ENCODE results near the gene HOXD1. TPM values are rescaled to one million over a fixed set of nuclear protein-coding genes. Genes with fewer than 3 reads are reported as not detected.

Gene HOXD1
- total and polyA plus RNA-seq, 4 experiments from 2014 or later: not detected

DNA sequence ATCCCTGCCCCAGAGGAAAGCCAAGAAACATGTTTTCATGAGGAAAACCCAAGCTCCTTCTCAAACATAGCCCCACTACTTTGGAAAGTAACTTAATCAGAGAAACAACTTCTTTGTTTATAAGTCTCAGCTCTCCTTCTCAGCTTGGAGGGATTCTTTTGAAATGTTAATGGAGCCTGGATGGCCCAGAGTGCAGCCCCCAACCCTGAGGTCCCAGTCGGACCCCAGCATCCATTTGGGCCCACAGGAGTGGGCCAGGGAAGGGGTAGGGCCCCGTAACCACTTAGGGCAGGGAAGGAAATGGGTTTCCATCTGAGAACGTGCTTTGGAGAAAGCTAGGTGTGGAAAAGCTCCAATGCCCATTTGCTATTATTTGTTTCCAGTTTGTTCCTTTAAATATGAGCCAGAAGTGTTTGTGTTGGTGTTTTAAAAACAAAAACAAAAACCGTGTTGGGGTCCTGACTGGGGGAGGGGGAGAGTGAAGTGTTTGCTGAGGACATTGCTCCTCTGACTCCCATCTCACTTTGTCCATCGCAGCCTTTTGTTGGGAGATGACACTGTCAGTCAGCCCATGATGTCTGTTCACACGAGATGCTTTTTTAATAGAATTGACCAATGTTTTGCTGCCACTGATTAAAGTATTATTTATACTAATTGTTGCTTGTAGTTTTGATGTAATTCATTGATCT, 33.0 kb upstream of the HOXD1 start:
- H3K4me3 ChIP-seq (ENCODE audit: low read length in 2 of 2): no peak overlapping the region
- H3K27ac ChIP-seq (ENCODE audit: low read depth, low read length): no peak overlapping the region
- H3K9me3 ChIP-seq (ENCODE audit: control insufficient read depth in 1 of 2, low read length in 2 of 2): no peaks in the 10 kb centered on the region
- Mint-ChIP-seq H3K4me3 (no peak overlapping the region), H3K27ac (peak overlapping the region in 1 of 7 donors; percentile 14), H3K27me3 (peaks cover 54 to 60% of the 10 kb centered on the region in 2 donors), H3K36me3 (peaks cover 0 to 1% of the 10 kb centered on the region in 2 donors), H3K9me3 (peaks cover 0 to 13% (median 3%) of the 10 kb centered on the region in 8 donors), H3K4me1 (peaks cover 6 to 22% (median 7%) of the 10 kb centered on the region in 4 donors)
- CTCF ChIA-PET (ENCODE audit: partially characterized antibody): interaction anchor here (1.1 to 1.4 kb wide), 2 partner anchors 27 to 299 kb away, joined by 3 to 5 read pairs; no protein-coding TSS in a partner anchor
- intact Hi-C loops (cut with micrococcal nuclease): no loop called here
- DNase-seq: no peak
- H3K4me1 ChIP-seq (ENCODE audit: insufficient read depth, low read length): peaks cover 6% of the 10 kb centered on the region
- H3K36me3 ChIP-seq (ENCODE audit: insufficient read depth, low read length): no peaks in the 10 kb centered on the region
- POLR2A ChIA-PET (ENCODE audit: partially characterized antibody): no interaction called here
- H3K27me3 ChIP-seq (ENCODE audit: insufficient read depth, low read length): peaks cover 62% of the 10 kb centered on the region

DNA sequence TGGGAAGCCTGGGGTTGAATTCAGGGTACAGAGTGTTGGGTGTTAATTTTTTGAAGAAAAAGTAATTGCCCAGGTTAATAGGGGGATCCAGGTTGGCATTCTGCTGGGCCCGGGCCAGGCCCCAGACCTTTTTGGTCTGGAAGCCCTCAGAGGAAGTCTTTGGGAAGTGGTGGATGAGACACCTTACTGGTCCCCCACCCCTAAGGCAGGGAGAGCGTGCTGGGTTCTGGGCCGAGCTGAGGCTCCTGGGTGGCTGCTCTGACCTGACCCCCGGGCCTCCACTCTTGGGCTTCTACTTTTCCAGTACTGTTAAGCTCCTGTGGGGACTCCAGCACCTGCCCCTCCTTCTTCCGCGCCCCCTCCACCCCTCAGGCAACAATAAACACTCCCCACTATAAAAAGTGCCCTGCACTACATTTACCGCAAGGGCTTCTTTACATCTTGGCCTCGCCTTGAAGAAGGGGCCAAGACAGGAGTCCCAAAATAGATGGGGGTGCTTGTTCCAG, 32.1 kb upstream of the HOXD1 start:
- peaks cover 6 to 25% (median 8%) of the 10 kb centered on the region in 4 donors for H3K4me1 Mint-ChIP-seq
- H3K36me3 ChIP-seq (ENCODE audit: insufficient read depth, low read length): no peaks in the 10 kb centered on the region
- peaks cover 0 to 17% (median 1%) of the 10 kb centered on the region in 8 donors for H3K9me3 Mint-ChIP-seq
- POLR2A ChIA-PET (ENCODE audit: partially characterized antibody): no interaction called here
- CTCF ChIA-PET (ENCODE audit: partially characterized antibody): no interaction called here
- intact Hi-C loops (cut with micrococcal nuclease): no loop called here
- H3K4me1 ChIP-seq (ENCODE audit: insufficient read depth, low read length): peaks cover 6% of the 10 kb centered on the region
- peak overlapping the region in 1 of 7 donors; percentile 27 for H3K27ac Mint-ChIP-seq
- no peak overlapping the region for H3K27ac ChIP-seq (ENCODE audit: low read depth, low read length)
- H3K9me3 ChIP-seq (ENCODE audit: control insufficient read depth in 1 of 2, low read length in 2 of 2): no peaks in the 10 kb centered on the region
- no peak for DNase-seq
- peaks cover 0 to 1% of the 10 kb centered on the region in 2 donors for H3K36me3 Mint-ChIP-seq
- peak overlapping the region in 1 of 8 donors; percentile 64 for H3K4me3 Mint-ChIP-seq
- no peak overlapping the region for H3K4me3 ChIP-seq (ENCODE audit: low read length in 2 of 2)
- peaks cover 54% of the 10 kb centered on the region for H3K27me3 ChIP-seq (ENCODE audit: insufficient read depth, low read length)
- H3K27me3 Mint-ChIP-seq: peaks cover 53 to 59% of the 10 kb centered on the region in 2 donors

DNA sequence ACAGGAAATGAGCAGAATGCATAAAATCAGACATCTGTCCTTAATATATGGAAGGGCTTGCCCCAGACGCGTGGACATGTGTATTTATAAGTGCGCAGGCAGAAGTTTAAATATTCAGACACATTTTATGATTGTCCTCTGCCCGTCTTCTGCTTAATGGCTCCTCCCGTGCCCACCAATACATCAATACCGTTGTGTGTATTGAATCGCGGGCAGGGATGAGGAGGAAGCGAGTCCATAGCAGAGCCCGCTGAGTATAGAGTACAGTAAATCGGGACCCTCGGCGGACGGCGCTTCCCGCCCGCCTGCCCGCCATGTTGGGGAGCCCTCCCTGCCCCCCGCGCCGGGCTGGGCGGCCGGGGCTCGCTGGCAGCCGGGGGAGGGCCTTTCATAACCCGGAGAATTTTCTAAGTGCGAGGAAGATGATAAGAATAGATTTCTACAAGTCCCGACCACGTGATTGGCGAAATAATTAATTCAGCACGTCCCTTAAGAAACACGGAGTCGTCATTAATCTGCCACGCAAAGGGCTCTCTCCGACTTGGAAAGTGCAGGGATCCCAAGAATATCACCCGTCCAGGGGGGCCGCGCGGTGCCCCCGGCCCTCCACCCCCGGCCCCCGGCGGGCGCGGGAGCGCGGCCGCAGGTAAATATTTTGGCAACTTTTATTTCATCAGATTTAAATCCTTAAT, 31.5 kb upstream of the HOXD1 start, which contains the start of gene HOXD3:
Gene HOXD3, plus strand, starts transcription at position 501 of the 692 bp plus-strand sequence. CDS start 11,808 bp downstream, outside the sequence.
- peaks cover 55% of the 10 kb centered on the region for H3K27me3 ChIP-seq (ENCODE audit: insufficient read depth, low read length)
- intact Hi-C loops (cut with micrococcal nuclease): no loop called here
- Mint-ChIP-seq H3K36me3 (peaks cover 0 to 1% of the 10 kb centered on the region in 2 donors), H3K4me3 (peak within 1 kb of the TSS in 6 of 8 donors; percentile 7 to 69 (median 32)), H3K27me3 (peaks cover 56 to 63% of the 10 kb centered on the region in 2 donors), H3K9me3 (peaks cover 0 to 17% (median 2%) of the 10 kb centered on the region in 8 donors), H3K4me1 (peaks cover 6 to 25% (median 8%) of the 10 kb centered on the region in 4 donors), H3K27ac (peak within 1 kb of the TSS in 3 of 7 donors; percentile 5 to 75 (median 34))
- H3K9me3 ChIP-seq (ENCODE audit: control insufficient read depth in 1 of 2, low read length in 2 of 2): no peaks in the 10 kb centered on the region
- H3K36me3 ChIP-seq (ENCODE audit: insufficient read depth, low read length): no peaks in the 10 kb centered on the region
- H3K27ac ChIP-seq (ENCODE audit: low read depth, low read length): no peak within 1 kb of the TSS
- POLR2A ChIA-PET (ENCODE audit: partially characterized antibody): no interaction called here
- no peak within 1 kb of the TSS for H3K4me3 ChIP-seq (ENCODE audit: low read length in 2 of 2)
- CTCF ChIA-PET (ENCODE audit: partially characterized antibody): no interaction called here
- DNase-seq: no peak
- H3K4me1 ChIP-seq (ENCODE audit: insufficient read depth, low read length): peaks cover 6% of the 10 kb centered on the region

DNA sequence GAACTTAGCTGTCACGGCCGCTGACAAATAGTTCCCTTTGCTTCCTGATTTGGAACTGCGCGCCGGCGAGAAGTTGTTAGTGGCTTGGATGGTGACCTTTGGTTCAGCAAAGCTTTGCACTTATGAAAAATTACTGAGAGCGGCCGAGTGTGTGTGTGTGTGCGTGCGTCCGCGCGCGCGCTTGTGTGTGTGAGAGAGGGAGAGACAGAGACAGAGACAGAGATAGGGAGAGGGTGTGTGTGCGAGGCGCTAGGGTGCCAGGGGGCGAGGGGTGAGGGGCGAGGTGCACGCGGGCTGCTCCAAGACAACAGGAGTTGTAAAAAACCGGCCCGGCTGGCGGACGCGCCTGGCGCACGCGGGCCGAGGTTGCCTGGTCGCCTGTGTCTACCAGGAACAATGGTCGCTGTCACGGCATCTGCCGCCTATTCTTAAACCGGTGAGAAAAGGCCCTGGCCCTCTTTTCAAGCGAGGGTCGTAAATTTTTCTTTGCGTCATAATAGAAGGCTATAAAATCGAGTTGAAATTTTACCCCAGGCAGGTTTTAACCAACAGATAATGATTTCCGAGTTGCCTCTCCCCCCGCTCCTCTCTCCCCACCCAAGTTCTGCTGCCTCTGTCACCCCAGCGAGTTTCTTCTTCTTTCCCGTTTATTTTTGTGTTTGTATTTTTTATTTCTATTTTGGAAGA, 30.8 kb upstream of the HOXD1 start:
- peak overlapping the region in 3 of 7 donors; percentile 5 to 75 (median 34) for H3K27ac Mint-ChIP-seq

DNA sequence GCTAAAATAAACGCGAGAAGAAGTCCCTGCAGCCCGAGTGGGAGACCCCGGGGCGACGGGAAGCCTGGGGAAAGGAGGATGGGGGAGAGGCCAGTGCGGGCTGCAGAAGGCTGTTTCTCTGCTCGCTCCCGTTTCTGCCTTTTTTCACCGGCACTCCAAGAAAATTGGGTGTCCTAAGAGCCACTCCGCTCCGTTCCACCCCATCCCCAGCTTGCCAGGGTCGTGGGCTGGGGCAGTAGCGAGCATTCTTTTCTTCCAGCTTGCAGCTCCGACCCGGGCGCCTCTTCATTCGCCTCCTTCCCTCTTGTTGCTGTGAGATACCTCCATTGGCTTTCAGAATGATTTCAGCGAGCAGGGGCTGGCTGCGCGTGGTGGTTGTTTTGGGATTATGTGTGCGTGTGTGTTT, 30.3 kb upstream of the HOXD1 start:
- Histone ChIP-seq H3K36me3 (ENCODE audit: insufficient read depth, low read length) (no peaks in the 10 kb centered on the region), H3K9me3 (ENCODE audit: control insufficient read depth in 1 of 2, low read length in 2 of 2) (no peaks in the 10 kb centered on the region), H3K4me3 (ENCODE audit: low read length in 2 of 2) (no peak overlapping the region), H3K27me3 (ENCODE audit: insufficient read depth, low read length) (peaks cover 60% of the 10 kb centered on the region), H3K4me1 (ENCODE audit: insufficient read depth, low read length) (peaks cover 6% of the 10 kb centered on the region), H3K27ac (ENCODE audit: low read depth, low read length) (no peak overlapping the region)
- H3K9me3 Mint-ChIP-seq: peaks cover 0 to 19% (median 2%) of the 10 kb centered on the region in 8 donors
- peak overlapping the region in 4 of 8 donors; percentile 17 to 77 (median 36) for H3K4me3 Mint-ChIP-seq
- intact Hi-C loops (cut with micrococcal nuclease): no loop called here
- CTCF ChIA-PET (ENCODE audit: partially characterized antibody): no interaction called here
- POLR2A ChIA-PET (ENCODE audit: partially characterized antibody): no interaction called here
- H3K27me3 Mint-ChIP-seq: peaks cover 59 to 65% of the 10 kb centered on the region in 2 donors
- H3K36me3 Mint-ChIP-seq: peaks cover 0 to 1% of the 10 kb centered on the region in 2 donors
- peak overlapping the region in 3 of 7 donors; percentile 34 to 64 (median 43) for H3K27ac Mint-ChIP-seq
- H3K4me1 Mint-ChIP-seq: peaks cover 6 to 20% (median 8%) of the 10 kb centered on the region in 4 donors
- no peak for DNase-seq

More for the DNA sequence above, 30.8 kb upstream of the HOXD1 start:
- POLR2A ChIA-PET (ENCODE audit: partially characterized antibody): no interaction called here
- Mint-ChIP-seq H3K4me1 (peaks cover 6 to 22% (median 8%) of the 10 kb centered on the region in 4 donors), H3K36me3 (peaks cover 0 to 1% of the 10 kb centered on the region in 2 donors), H3K9me3 (peaks cover 0 to 17% (median 2%) of the 10 kb centered on the region in 8 donors), H3K27me3 (peaks cover 60 to 65% of the 10 kb centered on the region in 2 donors), H3K4me3 (peak overlapping the region in 6 of 8 donors; percentile 0 to 69 (median 16))
- DNase-seq: no peak
- CTCF ChIA-PET (ENCODE audit: partially characterized antibody): no interaction called here
- intact Hi-C loops (cut with micrococcal nuclease): no loop called here
- no peak overlapping the region for H3K27ac ChIP-seq (ENCODE audit: low read depth, low read length)
- peaks cover 6% of the 10 kb centered on the region for H3K4me1 ChIP-seq (ENCODE audit: insufficient read depth, low read length)
- H3K9me3 ChIP-seq (ENCODE audit: control insufficient read depth in 1 of 2, low read length in 2 of 2): no peaks in the 10 kb centered on the region
- no peak overlapping the region for H3K4me3 ChIP-seq (ENCODE audit: low read length in 2 of 2)
- peaks cover 59% of the 10 kb centered on the region for H3K27me3 ChIP-seq (ENCODE audit: insufficient read depth, low read length)
- no peaks in the 10 kb centered on the region for H3K36me3 ChIP-seq (ENCODE audit: insufficient read depth, low read length)

DNA sequence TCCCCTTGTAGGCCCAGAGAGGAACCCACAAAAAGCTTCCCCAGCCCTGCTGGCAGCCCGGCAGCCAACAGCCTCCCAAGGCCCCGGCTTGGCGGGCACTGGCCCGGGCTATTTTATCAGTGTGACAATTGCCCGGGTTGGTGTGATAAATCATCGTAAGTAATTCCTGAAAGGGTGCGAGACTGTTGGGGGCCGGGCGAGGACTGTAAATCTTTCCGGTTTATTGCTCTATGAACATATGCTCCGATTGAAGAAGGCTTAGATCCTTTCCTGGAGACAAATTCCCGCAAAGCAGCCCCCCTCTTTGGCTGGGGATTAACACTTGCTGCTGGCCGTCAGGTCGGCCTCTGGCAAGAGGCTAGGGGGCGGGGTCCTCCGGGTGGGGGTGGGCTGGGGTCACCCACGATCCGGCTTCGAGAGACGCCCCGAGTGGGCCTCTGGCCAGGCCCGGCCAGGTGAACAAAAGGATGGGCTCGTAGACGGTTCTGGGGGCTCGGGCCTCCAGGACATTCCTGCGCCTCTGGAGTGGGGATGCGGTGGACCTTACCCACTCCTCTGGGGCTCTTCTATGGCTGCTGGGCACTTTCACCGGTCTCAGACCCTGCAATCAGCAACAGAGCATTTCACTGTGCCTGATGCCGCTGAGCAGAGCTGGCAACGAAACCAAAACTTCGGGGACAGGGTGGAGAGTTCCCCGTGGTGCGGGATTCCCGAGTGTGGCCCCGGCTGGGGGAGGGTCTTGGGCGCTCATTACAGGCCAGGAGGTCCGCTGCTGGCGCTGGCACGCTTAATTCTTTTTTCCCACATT, 29.4 kb upstream of the HOXD1 start:
- no peaks in the 10 kb centered on the region for H3K36me3 ChIP-seq (ENCODE audit: insufficient read depth, low read length)
- Mint-ChIP-seq H3K4me1 (peaks cover 6 to 25% (median 10%) of the 10 kb centered on the region in 4 donors), H3K27me3 (peaks cover 63 to 70% of the 10 kb centered on the region in 2 donors), H3K9me3 (peaks cover 0 to 22% (median 7%) of the 10 kb centered on the region in 8 donors), H3K36me3 (peaks cover 0 to 1% of the 10 kb centered on the region in 2 donors), H3K4me3 (peak overlapping the region in 2 of 8 donors; percentile 20 to 39), H3K27ac (peak overlapping the region in 2 of 7 donors; percentile 46 to 88)
- POLR2A ChIA-PET (ENCODE audit: partially characterized antibody): no interaction called here
- H3K27ac ChIP-seq (ENCODE audit: low read depth, low read length): no peak overlapping the region
- peaks cover 66% of the 10 kb centered on the region for H3K27me3 ChIP-seq (ENCODE audit: insufficient read depth, low read length)
- intact Hi-C loops (cut with micrococcal nuclease): no loop called here
- H3K9me3 ChIP-seq (ENCODE audit: control insufficient read depth in 1 of 2, low read length in 2 of 2): no peaks in the 10 kb centered on the region
- CTCF ChIA-PET (ENCODE audit: partially characterized antibody): no interaction called here
- no peak for DNase-seq
- H3K4me3 ChIP-seq (ENCODE audit: low read length in 2 of 2): no peak overlapping the region
- H3K4me1 ChIP-seq (ENCODE audit: insufficient read depth, low read length): peaks cover 6% of the 10 kb centered on the region
